ENCODE results near the gene AFF1. TPM values are rescaled to one million over a fixed set of nuclear protein-coding genes. Genes with fewer than 3 reads are reported as not detected.

The AFF1 gene
- total RNA-seq, 4 donors from 2014 or later = 22.9 to 47.1 (median 34.0) TPM

- Histone ChIP-seq H3K36me3 (peaks cover 0 to 23% (median 0%) of the 10 kb centered on the region in 3 donors), H3K9me3 (no peaks in the 10 kb centered on the region), H3K4me1 (no peaks in the 10 kb centered on the region), H3K27me3 (no peaks in the 10 kb centered on the region), H3K4me3 (no peak overlapping the region), H3K27ac (no peak overlapping the region)
- intact Hi-C loops (cut with DNase I) = no loop called here
- TF ChIP-seq POLR2A (IDR thresholded peaks at IDR 0.05) (no peak), CTCF (IDR thresholded peaks at IDR 0.05) (no peak)
- DNase-seq = no peak
- 92 to 94% methylated on average over 2 of the region's 2 CpGs for WGBS, 2 donors
Measured at GRCh38 chr4:87180767-87181166, 246.0 kb downstream of the AFF1 start.

GRCh38 chr4:87185146-87185870 lies 250.5 kb downstream of the AFF1 start:
- no peak overlapping the region for H3K27ac ChIP-seq
- no peaks in the 10 kb centered on the region for H3K36me3 ChIP-seq
- DNase-seq = no peak
- no peak overlapping the region for H3K4me3 ChIP-seq
- H3K9me3 ChIP-seq = no peaks in the 10 kb centered on the region
- no peaks in the 10 kb centered on the region for H3K27me3 ChIP-seq
- H3K4me1 ChIP-seq = no peaks in the 10 kb centered on the region
- TF ChIP-seq CTCF (IDR thresholded peaks at IDR 0.05) = no peak
- no peak for TF ChIP-seq POLR2A (IDR thresholded peaks at IDR 0.05)
- WGBS, 2 donors = 98 to 99% methylated on average over 5 of the region's 5 CpGs
- intact Hi-C loops (cut with DNase I) = no loop called here

- Histone ChIP-seq H3K4me3 (no peak overlapping the region), H3K4me1 (no peaks in the 10 kb centered on the region), H3K9me3 (no peaks in the 10 kb centered on the region), H3K27me3 (no peaks in the 10 kb centered on the region), H3K27ac (no peak overlapping the region), H3K36me3 (no peaks in the 10 kb centered on the region)
- intact Hi-C loops (cut with DNase I) = no loop called here
- 61 to 80% methylated on average over 2 of the region's 2 CpGs for WGBS, 2 donors
- no peak for TF ChIP-seq POLR2A (IDR thresholded peaks at IDR 0.05)
- TF ChIP-seq CTCF (IDR thresholded peaks at IDR 0.05) = no peak
- DNase-seq = no peak
Measured at GRCh38 chr4:87188048-87188447, 253.2 kb downstream of the AFF1 start.

GRCh38 chr4:87188932-87189331 lies 254.1 kb downstream of the AFF1 start:
- no peak for DNase-seq
- Histone ChIP-seq H3K9me3 (no peaks in the 10 kb centered on the region), H3K4me1 (no peaks in the 10 kb centered on the region), H3K4me3 (no peak overlapping the region), H3K36me3 (no peaks in the 10 kb centered on the region), H3K27me3 (no peaks in the 10 kb centered on the region), H3K27ac (no peak overlapping the region)
- WGBS, 2 donors = 88 to 89% methylated on average over 7 of the region's 7 CpGs
- TF ChIP-seq POLR2A (IDR thresholded peaks at IDR 0.05) (no peak), CTCF (IDR thresholded peaks at IDR 0.05) (no peak)
- intact Hi-C loops (cut with DNase I) = no loop called here

Other genes starting within 250 kb of the AFF1 start
- 10 to 100 TPM; 14.7 to 55.4 (median 20.1) TPM for gene SLC10A6, start 85.6 kb upstream of the AFF1 start, total RNA-seq
- gene C4orf36, start 42.6 kb upstream of the AFF1 start, total RNA-seq = 1 to 10 TPM; 1.3 to 5.0 (median 2.7) TPM

Data from esophagus squamous epithelium (tissue), 5 donors.